Fibroblast of skin of scalp (primary cell): ENCODE measurements around the gene LCE1E.

ENCODE experiments used
- DNase-seq: peaks from one replicate; pipeline ENCODE4 v3.0.0-alpha.2; 2013

Gene LCE1E

DNA sequence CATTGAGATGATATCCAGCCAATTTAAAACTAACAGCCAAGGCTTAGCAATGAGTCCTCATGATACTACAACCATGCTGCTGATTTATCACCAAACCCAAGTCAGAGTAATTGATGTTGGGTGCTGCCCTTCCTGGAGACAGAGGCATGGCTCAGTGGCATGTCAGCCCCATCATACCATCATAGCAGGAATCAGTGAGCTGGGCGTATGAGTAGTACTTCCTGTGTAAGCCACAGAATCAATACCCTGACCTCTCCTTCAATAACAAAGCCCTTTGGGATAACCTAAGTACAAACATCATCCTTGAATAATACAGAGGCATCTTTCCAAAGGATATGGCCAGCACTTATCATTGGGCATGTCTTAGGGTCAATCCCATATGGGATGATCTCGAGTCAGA, 3.0 kb upstream of the LCE1E start:
- no peak for DNase-seq

DNA sequence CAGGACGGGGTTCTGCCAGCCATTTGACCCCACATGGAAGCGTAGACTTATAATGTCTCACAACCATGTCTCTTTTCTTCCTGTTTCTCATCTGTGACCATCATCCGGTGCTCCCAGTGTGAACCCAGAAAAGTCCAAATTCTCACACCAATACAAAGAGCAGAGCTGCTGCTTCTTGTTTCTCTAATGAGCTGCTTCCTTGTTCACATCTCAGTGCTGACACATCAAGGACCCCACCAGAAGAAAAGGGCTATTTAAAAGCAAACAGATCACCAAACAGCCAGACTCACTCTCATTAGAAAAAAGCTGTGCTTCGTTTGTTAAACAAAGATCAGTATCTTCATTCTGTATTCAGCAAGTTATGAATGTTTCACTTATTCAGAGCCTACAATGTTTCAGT, 9.6 kb downstream of the LCE1E start:
- DNase-seq, result no peak

DNA sequence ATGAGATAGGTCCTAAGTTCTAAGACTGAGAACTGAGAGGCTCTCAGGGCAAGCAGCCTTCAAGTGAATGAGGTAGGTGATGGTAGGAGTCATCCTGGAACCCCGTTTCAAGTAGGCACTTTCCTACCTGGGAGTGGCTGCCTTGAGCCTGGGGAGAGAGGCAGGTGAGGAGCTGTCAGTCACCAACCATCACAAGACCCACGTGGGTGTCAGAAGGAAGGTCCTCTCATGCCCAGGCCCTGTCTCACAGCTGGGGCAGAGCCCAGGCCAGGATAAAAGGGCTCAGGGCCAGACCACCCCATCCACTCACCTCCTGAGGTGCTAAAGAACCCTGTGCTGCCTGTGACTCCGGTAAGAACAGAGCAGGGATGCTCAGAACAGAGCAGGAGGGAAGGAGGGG, 10.4 kb downstream of the LCE1E start, which contains the start of gene LCE1D:
TSS of gene LCE1D (plus strand) at position 301 of the 400 bp plus-strand sequence. CDS start 1,074 bp downstream, outside the sequence.
- DNase-seq, result no peak

DNA sequence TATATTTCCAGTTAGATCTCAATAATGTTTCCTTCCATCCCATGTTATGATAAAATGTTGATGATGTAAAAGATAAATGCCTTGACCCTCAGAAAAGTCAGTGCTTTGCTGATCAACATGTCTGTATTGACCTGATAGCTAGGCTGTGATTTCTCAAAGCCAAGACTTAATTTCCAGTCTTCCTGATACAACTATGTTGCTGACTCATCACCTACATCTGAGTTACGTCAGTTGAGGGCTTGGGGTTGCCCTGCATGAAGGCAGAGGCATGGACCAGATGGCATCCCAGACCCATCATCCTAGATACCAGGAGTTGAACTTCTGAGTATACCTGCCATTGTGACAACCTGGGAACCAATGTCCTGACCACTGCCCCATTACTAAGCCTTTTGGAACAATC, 15.3 kb downstream of the LCE1E start:
- DNase-seq, result no peak

DNA sequence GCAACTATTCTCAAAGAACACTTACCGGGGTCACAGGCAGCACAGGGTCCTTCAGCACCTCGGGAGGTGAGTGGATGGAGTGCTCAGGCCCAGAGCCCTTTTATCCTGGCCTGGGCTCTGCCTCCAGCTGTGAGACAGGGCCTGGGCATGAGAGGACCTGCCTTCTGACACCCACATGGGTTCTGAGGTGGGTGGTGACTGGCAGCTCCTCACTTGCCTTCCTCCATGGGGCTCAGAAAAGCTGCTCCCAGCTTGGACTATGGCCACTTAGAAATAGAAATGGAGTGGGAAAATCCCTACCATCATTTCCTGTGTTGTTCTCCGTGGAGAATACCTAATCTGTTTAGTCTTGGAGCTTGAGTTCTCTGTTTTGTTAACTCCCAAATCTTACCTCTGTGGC, 20.5 kb downstream of the LCE1E start, which contains the start of gene LCE1C:
TSS of gene LCE1C (minus strand) at position 76 of the 400 bp plus-strand sequence. CDS start 1,173 bp downstream, outside the sequence.
- DNase-seq, result no peak

DNA sequence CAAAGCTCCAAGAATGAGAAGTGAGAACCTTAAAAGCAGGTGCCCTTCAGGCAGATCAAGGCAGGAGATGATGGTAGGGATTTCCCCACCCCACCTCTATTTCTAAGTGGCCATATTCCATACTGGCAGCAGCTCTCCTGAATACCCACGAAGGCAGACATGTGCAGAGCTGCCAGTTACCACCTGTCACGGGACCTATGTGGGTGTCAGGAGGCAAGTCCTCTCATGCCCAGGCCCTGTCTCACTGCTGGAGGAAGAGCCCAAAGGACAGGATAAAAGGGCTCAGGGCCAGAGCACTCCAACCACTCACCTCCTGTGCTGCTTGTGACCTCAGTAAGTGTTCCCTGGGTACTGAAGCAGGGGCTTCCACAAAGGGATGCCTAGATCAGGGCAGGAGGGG, 25.0 kb downstream of the LCE1E start:
- DNase-seq, result no peak

DNA sequence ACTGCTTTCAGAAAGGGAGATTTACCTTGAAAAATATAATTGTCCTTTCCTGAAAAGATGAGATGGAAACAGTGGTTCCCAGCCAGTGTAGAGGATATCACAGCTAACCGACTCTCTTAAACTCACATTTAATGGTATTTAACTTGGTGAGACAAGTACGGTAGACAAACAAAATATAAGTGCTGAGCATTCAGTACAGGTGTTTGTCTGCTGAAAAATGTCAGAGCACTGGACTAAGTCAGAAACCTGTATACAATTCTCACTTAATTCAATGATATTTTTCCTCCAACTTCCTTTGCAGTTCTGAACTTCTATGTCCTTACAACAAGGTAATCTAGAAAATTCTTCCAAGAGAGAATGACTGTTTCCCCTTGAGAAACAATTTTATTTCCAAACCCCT, 25.6 kb downstream of the LCE1E start, which contains the start of gene LCE1B:
TSS of gene LCE1B (plus strand) at position 301 of the 400 bp plus-strand sequence. CDS start 476 bp downstream, outside the sequence.
- DNase-seq, result no peak

DNA sequence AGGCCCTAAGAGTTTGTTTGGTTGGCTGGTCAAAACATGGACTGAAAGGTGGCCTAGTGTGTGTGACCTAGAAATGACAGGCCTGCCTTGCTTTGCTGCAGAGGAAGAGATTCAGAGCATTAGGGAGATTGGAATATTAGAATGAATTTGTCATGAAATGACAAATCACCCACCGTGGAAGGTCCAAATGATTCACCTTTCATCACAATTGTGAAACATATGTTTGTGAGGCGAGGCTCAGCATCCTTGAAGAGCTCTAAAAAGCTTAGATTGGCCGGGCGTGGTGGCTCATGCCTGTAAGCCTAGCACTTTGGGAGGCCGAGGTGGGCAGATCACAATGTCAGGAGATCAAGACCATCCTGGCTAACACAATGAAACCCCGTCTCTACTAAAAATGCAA, 31.3 kb downstream of the LCE1E start:
- no peak for DNase-seq

DNA sequence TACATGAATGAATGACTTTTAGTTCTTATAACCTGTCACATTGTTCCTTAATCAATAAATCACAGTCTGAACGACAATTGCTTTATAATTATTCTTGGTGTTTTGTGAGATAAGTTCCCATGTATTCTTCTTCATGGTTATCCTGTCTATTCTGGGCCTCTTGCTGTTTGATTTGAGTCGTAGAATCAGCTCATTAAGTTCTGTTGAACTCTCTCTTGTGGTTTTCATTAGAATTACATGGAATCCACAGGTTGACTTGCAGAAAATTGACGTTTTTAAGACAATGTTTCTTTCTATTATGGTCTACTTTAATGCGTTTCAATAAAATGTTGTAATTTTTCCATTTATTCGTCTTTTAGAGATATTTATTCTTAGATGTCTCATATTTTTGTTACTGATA, 37.2 kb downstream of the LCE1E start:
- DNase-seq, result no peak

DNA sequence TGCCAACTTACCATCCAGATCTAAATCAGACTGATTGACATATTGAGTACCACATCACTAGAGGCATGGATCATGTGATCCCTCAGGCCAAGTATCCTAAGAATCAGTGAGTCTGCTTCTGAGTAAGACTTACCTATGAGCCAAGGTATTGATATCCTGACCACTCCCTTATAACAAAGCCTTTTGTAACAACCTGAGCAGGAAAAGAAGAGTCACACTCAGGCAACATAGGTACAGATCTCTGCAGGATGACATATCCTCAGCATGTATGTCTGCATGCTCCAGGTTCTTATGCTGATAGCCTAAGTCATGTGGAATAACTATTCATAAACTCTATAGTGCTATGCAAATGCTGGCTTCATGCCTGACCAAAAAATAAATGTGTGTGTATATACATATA, 38.9 kb downstream of the LCE1E start:
- no peak for DNase-seq

DNA sequence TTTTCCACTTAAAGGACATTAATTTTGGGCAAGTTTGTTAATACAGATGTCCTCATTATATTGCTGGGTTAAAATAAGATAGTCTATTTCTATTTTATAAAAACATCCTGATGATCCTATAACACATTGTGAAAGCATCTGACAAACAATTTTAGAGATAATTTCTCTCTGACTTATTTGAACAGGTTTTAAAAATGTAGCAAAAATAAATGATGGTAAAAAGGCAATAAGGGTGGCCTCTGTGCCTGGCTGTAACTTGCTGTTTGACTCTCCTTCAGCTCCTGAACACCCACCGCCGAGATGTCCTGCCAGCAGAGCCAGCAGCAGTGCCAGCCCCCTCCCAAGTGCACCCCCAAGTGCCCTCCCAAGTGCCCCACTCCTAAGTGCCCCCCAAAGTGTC, 41.1 kb downstream of the LCE1E start, which contains the start of gene LCE1A:
TSS of gene LCE1A (plus strand) at position 301 of the 400 bp plus-strand sequence. CDS start at position 301, 0 bp downstream.
- DNase-seq, result no peak

DNA sequence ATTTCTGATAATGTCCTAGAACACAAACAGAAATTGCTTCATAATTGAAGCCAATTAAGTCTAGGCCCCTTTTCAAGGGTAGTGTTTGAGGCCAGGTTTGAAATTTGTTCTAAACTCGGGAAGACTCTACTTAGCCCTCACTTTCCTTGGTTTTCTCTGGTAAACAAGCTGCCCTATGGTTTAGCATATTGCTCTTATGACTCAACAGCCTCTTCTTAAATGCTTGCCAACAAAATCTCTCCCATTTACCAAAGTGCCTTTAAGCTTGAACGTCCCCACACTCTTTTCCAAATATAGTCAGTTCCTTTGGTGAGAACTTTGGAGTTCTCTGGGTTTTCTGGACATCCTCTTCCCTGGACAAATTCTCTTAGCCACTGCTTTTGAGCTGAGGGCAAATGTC, 50.8 kb downstream of the LCE1E start:
- DNase-seq, result no peak
